ENCODE measurements around the gene DAG1.

DAG1 gene

GRCh38 chr3:49512781-49513355 lies 42.8 kb downstream of the DAG1 start:
- no peak for DNase-seq (ENCODE audit: low read depth, low spot score)
- H3K27ac ChIP-seq, result peak overlapping the region; percentile 3

DNA sequence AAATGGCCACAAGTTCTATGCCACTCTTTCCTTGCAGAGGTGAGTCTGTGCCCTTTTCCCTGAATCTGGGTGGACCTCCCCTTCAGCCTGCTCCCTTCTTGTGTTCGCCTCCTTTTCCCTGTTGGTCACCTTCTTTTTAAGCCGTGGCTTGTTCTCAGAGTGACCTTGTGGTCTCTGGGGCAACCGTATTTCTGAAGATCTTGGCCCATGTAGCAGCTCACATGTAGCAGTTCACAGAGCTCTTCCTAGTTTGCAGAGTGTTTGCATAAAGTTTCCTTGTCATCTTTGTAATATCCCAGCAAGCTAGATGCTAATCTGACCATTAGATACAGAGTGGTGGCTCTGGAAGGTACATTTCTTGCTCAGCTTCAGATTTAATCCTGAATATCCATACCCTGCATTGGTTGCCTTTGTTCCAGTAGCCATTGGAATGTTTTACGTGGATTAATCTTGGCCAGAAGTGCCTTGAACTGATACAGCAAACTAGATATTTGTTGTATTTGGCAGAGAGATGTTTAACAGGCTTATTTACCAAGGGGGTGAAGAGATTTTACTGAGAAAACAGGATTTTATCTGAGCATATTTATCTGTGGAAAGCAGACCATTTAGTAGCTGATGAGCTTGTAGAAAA lies 43.5 kb downstream of the DAG1 start:
- H3K27ac ChIP-seq, result no peak overlapping the region
- no peak for DNase-seq (ENCODE audit: low read depth, low spot score)

GRCh38 chr3:49518016-49518415 lies 47.9 kb downstream of the DAG1 start:
- no peak overlapping the region for H3K27ac ChIP-seq
- no peak for DNase-seq (ENCODE audit: low read depth, low spot score)

GRCh38 chr3:49518441-49518840 lies 48.4 kb downstream of the DAG1 start:
- H3K27ac ChIP-seq, result no peak overlapping the region
- no peak for DNase-seq (ENCODE audit: low read depth, low spot score)

DNA sequence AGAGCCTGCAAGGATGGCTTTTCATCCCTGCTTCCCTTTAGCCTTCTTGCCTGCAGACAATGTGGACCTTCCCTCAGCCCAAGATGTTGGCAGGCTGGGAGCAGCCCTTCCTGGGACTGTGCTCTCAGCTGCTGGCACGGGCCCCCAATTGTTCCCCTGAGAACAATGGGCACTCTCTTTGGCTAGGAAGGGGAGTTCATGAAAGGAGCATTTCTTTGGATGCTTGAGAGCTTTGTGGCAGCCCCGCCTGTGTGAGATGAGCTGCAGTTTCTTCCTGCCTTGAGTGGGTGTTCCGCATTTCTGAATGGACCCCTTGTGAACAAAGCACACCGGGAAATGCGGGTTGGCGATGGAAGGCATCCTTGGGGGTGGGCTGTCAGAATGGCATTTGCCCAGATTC lies 49.2 kb downstream of the DAG1 start:
- no peak for DNase-seq (ENCODE audit: low read depth, low spot score)
- H3K27ac ChIP-seq, result no peak overlapping the region

DNA sequence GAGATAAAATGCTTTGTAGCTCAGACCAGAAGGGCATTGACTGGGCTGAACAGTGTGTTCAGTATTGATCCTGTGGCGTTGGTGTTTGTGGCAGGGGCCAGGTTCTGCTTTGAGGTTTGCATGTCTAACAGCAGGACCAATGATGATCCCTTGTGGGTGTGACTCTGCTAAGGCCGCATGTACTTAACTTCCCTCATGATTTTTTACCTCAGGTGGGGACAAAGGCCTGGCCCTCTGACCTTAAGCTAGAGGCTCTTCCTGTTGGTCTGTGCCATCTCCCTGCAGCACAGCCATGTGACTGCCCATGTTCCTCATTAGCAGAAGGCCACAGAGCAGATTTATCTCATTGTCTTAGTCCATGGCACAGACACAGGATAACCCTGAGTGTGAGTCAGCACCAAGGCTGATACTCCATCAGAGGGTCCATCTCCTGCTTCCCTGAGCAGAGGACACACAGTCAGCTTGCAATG lies 49.9 kb downstream of the DAG1 start:
- no peak for DNase-seq (ENCODE audit: low read depth, low spot score)
- no peak overlapping the region for H3K27ac ChIP-seq

- DNase-seq (ENCODE audit: low read depth, low spot score), result peak; percentile 44
- peak overlapping the region; percentile 86 for H3K27ac ChIP-seq
Measured at GRCh38 chr3:49523756-49524747, 54.0 kb downstream of the DAG1 start.

DNA sequence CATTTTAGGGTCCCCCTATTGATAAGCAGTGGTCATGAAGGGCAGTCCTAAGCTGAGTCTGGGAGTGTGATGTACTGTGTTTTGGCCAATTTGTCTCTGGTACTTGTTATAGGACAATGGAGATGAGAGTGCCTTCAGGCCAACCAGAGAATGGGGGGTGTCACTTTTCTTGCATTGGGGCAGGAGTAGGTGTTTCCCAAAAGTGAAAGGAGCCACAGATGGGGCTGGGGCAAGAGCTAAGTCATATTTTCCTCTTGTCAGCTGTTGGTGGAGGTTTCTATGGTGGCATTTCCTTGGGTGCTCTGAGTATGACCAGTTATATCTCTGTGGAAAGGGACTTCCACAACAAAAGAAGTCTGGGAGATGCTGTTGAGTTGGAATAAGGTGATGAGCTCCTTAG lies 59.5 kb downstream of the DAG1 start:
- no peak overlapping the region for H3K27ac ChIP-seq
- DNase-seq (ENCODE audit: low read depth, low spot score), result no peak

DNA sequence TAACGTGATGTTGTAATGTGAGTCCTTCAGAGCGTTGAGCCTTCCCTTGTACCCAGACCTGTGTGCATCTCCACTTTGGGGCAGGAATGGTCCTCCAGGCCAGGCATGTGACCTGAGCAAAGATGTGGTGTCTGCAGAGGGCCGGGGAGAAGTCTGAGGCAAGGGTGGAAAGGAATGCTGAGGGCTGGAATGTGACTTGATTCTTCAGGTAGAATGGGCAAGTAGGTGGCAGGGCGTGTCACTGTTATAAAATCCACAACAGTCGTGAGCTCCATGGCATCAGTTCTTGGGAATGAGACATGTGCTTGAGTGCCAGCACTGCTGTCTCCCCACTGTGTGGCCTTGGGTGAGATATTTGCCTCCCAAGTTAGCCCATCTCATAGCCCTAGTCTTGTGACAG lies 60.2 kb downstream of the DAG1 start:
- no peak for DNase-seq (ENCODE audit: low read depth, low spot score)
- H3K27ac ChIP-seq, result no peak overlapping the region

GRCh38 chr3:49530701-49531100 lies 60.6 kb downstream of the DAG1 start:
- H3K27ac ChIP-seq, result no peak overlapping the region
- DNase-seq (ENCODE audit: low read depth, low spot score), result no peak

GRCh38 chr3:49531218-49531617 lies 61.2 kb downstream of the DAG1 start:
- no peak for DNase-seq (ENCODE audit: low read depth, low spot score)
- no peak overlapping the region for H3K27ac ChIP-seq

DNA sequence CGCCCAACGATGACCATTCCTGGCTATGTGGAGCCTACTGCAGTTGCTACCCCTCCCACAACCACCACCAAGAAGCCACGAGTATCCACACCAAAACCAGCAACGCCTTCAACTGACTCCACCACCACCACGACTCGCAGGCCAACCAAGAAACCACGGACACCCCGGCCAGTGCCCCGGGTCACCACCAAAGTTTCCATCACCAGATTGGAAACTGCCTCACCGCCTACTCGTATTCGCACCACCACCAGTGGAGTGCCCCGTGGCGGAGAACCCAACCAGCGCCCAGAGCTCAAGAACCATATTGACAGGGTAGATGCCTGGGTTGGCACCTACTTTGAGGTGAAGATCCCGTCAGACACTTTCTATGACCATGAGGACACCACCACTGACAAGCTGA lies 61.6 kb downstream of the DAG1 start:
- H3K27ac ChIP-seq, result no peak overlapping the region
- DNase-seq (ENCODE audit: low read depth, low spot score), result no peak

- DNase-seq (ENCODE audit: low read depth, low spot score), result no peak
- no peak overlapping the region for H3K27ac ChIP-seq
Measured at GRCh38 chr3:49533031-49533430, 63.0 kb downstream of the DAG1 start.

DNA sequence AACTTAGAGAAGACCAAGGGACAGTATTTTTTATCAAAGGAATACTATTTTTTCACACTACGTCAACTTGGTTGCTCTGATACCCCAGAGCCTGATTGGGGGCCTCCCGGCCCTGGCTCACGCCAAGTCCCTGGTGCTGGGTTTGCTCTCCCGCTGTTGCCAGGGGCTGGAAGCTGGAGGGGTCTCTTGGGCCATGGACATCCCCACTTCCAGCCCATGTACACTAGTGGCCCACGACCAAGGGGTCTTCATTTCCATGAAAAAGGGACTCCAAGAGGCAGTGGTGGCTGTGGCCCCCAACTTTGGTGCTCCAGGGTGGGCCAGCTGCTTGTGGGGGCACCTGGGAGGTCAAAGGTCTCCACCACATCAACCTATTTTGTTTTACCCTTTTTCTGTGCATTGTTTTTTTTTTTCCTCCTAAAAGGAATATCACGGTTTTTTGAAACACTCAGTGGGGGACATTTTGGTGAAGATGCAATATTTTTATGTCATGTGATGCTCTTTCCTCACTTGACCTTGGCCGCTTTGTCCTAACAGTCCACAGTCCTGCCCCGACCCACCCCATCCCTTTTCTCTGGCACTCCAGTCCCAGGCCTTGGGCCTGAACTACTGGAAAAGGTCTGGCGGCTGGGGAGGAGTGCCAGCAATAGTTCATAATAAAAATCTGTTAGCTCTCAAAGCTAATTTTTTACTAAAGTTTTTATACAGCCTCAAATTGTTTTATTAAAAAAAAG lies 63.9 kb downstream of the DAG1 start:
- no peak overlapping the region for H3K27ac ChIP-seq
- no peak for DNase-seq (ENCODE audit: low read depth, low spot score)

DNA sequence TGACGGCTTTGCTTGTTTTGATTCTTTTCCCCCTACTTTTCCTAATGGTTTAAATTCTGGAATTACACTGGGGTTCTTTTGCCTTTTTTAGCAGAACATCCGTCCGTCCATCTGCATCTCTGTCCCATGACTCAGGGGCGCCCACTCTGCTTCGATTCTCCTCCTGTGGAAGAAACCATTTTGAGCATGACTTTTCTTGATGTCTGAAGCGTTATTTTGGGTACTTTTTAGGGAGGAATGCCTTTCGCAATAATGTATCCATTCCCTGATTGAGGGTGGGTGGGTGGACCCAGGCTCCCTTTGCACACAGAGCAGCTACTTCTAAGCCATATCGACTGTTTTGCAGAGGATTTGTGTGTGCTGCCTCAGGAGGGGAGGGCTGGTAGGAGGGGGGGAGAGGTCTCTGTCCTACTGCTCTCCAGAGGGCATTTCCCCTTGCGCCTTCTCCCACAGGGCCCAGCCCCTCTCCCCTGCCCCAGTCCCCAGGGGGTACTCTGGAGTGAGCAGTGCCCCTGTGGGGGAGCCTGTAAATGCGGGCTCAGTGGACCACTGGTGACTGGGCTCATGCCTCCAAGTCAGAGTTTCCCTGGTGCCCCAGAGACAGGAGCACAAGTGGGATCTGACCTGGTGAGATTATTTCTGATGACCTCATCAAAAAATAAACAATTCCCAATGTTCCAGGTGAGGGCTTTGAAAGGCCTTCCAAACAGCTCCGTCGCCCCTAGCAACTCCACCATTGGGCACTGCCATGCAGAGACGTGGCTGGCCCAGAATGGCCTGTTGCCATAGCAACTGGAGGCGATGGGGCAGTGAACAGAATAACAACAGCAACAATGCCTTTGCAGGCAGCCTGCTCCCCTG lies 64.7 kb downstream of the DAG1 start:
- DNase-seq (ENCODE audit: low read depth, low spot score), result no peak
- H3K27ac ChIP-seq, result no peak overlapping the region

GRCh38 chr3:49535971-49536874 lies 66.2 kb downstream of the DAG1 start:
- DNase-seq (ENCODE audit: low read depth, low spot score), result no peak
- H3K27ac ChIP-seq, result no peak overlapping the region

DNA sequence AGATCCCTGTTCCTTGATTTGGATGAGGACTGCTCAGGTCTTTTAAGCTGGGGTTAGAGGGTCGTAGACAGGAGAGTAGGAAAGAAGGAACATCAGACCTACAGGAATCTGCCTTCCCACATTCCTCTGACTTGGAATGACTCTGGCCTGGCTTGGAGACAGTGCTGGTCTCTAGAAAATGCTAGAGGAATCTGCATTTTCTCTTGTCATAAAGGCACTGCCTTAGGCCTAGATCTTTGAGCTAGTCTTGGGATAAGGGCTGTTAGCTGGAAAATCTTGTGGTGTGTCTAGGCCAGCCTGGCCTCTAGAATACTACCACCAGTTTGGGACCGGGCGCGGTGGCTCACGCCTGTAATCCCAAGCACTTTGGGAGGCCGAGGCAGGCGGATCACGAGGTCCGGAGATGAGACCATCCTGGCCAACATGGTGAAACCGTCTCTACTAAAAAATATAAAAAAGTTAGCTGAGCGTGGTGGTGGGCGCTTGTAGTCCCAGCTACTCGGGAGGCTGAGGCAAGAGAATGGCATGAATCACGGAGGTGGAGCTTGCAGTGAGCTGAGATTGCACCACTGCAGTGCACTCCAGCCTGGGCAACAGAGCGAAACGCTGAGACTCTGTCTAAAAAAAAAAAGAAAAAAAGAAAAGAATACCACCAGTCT lies 66.9 kb downstream of the DAG1 start:
- no peak overlapping the region for H3K27ac ChIP-seq
- DNase-seq (ENCODE audit: low read depth, low spot score), result no peak

Data from epithelial cell of prostate (primary cell).